Adipocyte (in vitro differentiated cells): ENCODE measurements around the gene CCDC40.
A peak's percentile ranks its signal among the peaks of the same experiment; 100 is the strongest.

Experiments
- DNase-seq: peaks from one replicate; pipeline ENCODE4 v3.0.0-alpha.2; 2015; ENCODE audit warnings: low read depth
- H3K27me3 ChIP-seq: replicated peaks from 2 replicates; pipeline ENCODE4 v1.7.0; 2013; ENCODE audit warnings: mild to moderate bottlenecking, low read length, moderate library complexity; ENCODE audit not compliant: control insufficient read depth, insufficient read depth
- H3K36me3 ChIP-seq: 2 replicates; pipeline ENCODE4 v1.7.0; 2013; ENCODE audit warnings: low read length, mild to moderate bottlenecking, moderate library complexity; ENCODE audit not compliant: control insufficient read depth, insufficient read depth, severe bottlenecking
- H3K4me1 ChIP-seq: 2 replicates; pipeline ENCODE4 v1.7.0; 2013; ENCODE audit warnings: mild to moderate bottlenecking, low read length, moderate library complexity; ENCODE audit not compliant: control insufficient read depth, insufficient read depth
- H3K4me3 ChIP-seq: 2 replicates; pipeline ENCODE4 v1.7.0; 2013; ENCODE audit warnings: mild to moderate bottlenecking, low read length, moderate library complexity
- H3K9ac ChIP-seq: 2 replicates; pipeline ENCODE4 v1.7.0; 2013; ENCODE audit warnings: mild to moderate bottlenecking, low read length, moderate library complexity
- H3K9me3 ChIP-seq: 2 replicates; pipeline ENCODE4 v1.7.0; 2013; ENCODE audit warnings: mild to moderate bottlenecking, low read length, moderate library complexity; ENCODE audit not compliant: control insufficient read depth

CCDC40 gene, protein sequence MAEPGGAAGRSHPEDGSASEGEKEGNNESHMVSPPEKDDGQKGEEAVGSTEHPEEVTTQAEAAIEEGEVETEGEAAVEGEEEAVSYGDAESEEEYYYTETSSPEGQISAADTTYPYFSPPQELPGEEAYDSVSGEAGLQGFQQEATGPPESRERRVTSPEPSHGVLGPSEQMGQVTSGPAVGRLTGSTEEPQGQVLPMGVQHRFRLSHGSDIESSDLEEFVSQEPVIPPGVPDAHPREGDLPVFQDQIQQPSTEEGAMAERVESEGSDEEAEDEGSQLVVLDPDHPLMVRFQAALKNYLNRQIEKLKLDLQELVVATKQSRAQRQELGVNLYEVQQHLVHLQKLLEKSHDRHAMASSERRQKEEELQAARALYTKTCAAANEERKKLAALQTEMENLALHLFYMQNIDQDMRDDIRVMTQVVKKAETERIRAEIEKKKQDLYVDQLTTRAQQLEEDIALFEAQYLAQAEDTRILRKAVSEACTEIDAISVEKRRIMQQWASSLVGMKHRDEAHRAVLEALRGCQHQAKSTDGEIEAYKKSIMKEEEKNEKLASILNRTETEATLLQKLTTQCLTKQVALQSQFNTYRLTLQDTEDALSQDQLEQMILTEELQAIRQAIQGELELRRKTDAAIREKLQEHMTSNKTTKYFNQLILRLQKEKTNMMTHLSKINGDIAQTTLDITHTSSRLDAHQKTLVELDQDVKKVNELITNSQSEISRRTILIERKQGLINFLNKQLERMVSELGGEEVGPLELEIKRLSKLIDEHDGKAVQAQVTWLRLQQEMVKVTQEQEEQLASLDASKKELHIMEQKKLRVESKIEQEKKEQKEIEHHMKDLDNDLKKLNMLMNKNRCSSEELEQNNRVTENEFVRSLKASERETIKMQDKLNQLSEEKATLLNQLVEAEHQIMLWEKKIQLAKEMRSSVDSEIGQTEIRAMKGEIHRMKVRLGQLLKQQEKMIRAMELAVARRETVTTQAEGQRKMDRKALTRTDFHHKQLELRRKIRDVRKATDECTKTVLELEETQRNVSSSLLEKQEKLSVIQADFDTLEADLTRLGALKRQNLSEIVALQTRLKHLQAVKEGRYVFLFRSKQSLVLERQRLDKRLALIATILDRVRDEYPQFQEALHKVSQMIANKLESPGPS

DNA sequence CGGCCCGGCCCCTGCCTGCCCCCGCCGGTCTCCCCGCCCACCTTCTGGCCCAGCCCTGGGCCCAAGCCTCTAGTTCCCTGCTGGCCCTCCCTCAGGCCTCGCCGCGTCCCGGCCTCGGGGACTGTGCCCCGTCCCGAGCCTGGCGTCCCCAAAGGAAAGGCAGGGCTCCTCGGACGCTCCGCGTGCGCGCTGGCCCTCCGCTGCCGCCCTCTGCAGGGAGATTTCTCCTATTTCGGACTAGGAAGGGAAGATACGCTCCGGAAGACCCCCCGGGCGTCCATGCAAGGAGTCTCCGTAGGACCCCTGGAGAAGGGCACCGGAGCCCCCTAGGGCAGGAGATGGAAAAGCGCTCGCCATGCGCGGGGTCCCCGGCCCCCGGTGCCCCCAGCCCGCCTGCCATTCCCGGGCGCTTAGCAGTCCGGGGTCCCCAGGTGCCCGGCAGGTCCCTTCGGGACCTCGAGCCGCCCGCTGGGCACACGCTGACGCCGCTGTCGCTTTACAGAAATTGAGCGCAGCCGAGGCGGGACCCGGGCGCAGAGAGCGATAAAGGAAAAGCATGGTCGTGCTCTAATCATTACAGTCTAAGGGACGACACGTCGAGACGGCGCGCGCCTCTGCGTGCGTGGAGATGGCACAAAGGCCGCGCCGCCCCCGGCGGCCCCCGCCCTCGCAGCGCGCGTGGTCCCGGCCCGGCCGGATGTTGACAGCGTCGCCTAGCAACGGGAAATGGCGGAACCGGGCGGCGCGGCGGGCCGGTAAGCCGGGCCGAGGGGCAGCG, at the start of gene CCDC40:
CCDC40 (plus strand) TSS at position 706 of the 778 bp plus-strand sequence; CDS start at position 727, 21 bp downstream.
- peak within 1 kb of the TSS; percentile 95 for H3K4me3 ChIP-seq
- H3K9ac ChIP-seq: peak within 1 kb of the TSS; percentile 98
- H3K36me3 ChIP-seq: peaks cover 4% of the 10 kb centered on the region
- peak; percentile 96 for DNase-seq
- peaks cover 35% of the 10 kb centered on the region for H3K4me1 ChIP-seq
- no peaks in the 10 kb centered on the region for H3K9me3 ChIP-seq
- H3K27me3 ChIP-seq: no peaks in the 10 kb centered on the region

DNA sequence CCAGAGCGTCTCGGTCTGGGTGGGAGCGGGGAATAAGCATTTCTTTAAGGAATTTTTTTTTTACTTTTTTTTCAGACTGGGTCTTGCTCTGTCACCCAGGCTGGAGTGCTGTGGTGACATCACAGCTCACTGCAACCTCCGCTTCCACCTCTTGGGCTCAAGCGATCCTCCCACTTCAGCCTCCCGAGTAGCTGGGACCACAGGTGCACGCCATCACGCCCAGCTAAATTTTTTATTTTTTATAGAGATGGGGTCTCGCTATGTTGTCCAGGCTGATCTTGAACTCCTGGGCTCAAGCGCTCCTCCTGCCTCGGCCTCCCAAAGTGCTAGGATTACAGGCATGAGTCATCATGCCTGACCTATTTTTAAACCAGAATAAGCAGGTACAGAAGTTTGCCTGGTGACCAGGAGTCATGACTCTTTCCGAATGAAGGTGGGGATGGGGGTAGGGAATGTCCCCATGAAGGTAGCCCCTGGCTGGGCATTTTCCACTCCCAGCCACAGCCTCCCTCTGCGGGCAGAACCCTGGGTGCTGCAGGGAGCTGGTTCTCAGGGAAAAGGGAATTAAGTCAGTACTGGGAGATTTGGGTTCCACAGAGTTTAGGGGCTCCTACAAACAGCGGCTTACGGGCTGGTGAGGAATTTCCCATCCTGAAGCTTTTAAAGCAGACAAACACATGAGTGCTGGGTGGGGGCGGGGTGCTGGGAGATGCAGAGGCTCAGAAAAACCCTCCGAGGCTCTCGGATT, 49.1 kb upstream of the CCDC40 start:
- peaks cover 42% of the 10 kb centered on the region for H3K4me1 ChIP-seq
- DNase-seq: peak; percentile 39

DNA sequence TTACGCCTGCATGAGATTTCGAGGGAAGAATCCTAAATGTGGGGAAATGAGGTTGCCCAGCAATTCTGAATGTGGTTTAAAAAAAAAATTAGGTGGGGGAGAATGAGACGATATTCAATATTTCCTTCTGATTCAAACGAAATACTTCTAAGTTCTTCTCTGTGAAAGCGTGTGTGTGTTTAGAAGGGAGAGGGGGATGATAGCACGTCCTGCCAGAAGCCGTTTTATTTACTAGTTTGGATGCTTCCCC, 48.6 kb upstream of the CCDC40 start:
- no peaks in the 10 kb centered on the region for H3K27me3 ChIP-seq
- H3K4me3 ChIP-seq: peak overlapping the region; percentile 53
- peaks cover 47% of the 10 kb centered on the region for H3K4me1 ChIP-seq
- H3K36me3 ChIP-seq: peaks cover 2% of the 10 kb centered on the region
- no peaks in the 10 kb centered on the region for H3K9me3 ChIP-seq
- DNase-seq: no peak
- peak overlapping the region; percentile 74 for H3K9ac ChIP-seq

More for the DNA sequence above, 49.1 kb upstream of the CCDC40 start:
- Histone ChIP-seq H3K36me3 (peaks cover 6% of the 10 kb centered on the region), H3K27me3 (no peaks in the 10 kb centered on the region), H3K9me3 (no peaks in the 10 kb centered on the region), H3K4me3 (peak overlapping the region; percentile 53), H3K9ac (peak overlapping the region; percentile 74)

DNA sequence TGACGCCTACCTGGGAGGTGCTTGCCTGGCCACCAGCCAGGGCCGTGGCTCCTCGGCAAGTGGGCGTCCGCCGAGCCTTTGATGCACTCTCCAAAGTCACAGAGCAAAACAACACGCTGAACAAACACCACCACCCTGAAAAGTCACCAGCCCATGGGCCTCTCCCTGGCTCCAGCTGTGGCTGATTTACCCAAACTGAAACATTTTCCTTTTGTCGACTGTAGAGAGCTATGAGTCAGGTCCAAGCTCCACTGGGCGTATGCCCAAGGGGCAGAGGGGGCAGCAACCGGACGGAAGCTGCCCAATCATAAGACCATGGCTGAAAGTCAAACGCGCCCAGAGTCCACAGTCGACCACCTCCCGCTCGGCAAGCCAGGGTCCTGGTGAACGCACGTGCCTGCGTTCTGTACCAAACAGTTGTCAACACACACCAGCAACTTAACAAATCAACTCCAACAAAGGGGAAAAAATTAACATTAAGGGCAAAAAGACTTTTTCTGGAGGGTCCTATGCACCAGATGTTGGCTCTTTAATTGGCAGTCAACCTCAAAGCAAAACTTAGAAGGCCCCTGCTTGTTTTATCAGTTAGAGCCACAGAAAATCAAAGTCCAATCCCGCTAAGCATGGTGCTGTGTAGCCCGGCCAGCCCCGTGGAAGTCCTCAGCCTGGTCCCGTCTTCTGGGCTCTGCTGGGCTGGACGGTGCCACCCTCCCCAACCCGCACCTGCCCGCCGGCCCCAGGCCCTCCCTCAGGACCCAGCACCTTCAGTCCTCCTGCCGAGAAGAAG, 48.1 kb upstream of the CCDC40 start:
- Histone ChIP-seq H3K36me3 (no peaks in the 10 kb centered on the region), H3K9me3 (no peaks in the 10 kb centered on the region), H3K9ac (peak overlapping the region; percentile 74), H3K27me3 (no peaks in the 10 kb centered on the region), H3K4me1 (peaks cover 53% of the 10 kb centered on the region), H3K4me3 (peak overlapping the region; percentile 53)
- DNase-seq: peak; percentile 93

DNA sequence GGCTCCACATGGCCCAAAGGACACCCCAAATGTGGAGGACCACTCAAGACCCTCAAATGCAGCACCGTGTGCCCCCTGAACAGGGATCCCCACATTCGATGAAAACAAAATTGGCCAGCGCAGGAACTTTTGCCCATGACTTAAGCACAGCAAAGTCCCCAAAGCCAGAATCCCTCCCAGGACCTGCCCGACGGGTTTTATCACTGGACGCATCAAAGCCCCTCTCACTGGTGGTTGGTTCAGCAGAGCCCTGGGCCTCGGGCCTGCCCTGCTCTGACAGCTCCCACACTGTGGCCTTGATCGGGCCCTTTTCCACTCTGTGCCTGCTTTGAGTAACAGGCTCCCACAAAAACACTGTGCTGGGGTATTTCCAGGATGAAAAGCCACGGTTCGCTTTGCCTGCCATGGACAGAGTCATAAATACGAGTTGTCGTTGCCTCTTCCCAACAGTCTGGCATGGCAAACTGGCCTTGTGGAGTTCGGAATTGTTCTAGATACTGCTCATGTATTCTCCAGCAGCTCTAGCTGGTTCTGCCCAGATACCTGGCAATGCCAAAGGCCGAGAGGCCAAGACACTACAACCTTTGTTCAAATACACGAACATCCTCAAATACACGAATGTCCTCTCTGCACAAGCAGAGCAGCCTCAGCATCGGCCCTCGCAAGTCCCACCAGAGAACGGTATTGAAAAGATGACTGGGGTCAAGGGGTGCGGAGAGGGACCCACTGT, 47.2 kb upstream of the CCDC40 start:
- no peaks in the 10 kb centered on the region for H3K36me3 ChIP-seq
- no peak overlapping the region for H3K4me3 ChIP-seq
- DNase-seq: no peak
- no peak overlapping the region for H3K9ac ChIP-seq
- no peaks in the 10 kb centered on the region for H3K27me3 ChIP-seq
- H3K4me1 ChIP-seq: peaks cover 62% of the 10 kb centered on the region
- no peaks in the 10 kb centered on the region for H3K9me3 ChIP-seq

DNA sequence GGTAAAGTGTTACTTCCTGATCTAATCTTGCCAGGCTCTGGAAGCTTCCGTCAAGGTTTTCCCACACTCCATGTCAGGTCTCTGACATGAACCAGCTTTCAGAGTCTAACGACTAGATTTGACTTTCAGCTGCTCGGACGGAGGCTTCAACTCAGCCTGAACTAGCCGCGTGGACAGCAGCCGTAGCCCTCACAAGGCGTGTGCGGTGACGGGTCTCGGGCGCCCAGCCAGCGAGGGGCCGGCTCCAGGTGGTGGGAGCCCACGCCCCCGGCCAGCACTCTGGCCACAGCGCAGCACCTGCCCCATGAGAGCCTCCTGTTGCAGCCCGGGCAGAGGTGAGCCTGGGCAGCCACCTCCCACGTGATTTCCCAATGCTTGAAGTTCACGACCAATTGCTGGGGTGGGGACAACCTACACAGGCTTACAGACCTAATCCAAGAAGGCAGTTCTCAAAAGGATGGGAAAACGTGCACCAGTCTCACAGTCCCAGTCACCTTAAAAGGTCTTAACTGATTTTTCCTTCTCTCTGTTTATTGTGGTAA, 46.3 kb upstream of the CCDC40 start:
- H3K4me3 ChIP-seq: no peak overlapping the region
- no peak overlapping the region for H3K9ac ChIP-seq
- peaks cover 62% of the 10 kb centered on the region for H3K4me1 ChIP-seq
- no peaks in the 10 kb centered on the region for H3K27me3 ChIP-seq
- H3K36me3 ChIP-seq: no peaks in the 10 kb centered on the region
- H3K9me3 ChIP-seq: no peaks in the 10 kb centered on the region
- DNase-seq: no peak

DNA sequence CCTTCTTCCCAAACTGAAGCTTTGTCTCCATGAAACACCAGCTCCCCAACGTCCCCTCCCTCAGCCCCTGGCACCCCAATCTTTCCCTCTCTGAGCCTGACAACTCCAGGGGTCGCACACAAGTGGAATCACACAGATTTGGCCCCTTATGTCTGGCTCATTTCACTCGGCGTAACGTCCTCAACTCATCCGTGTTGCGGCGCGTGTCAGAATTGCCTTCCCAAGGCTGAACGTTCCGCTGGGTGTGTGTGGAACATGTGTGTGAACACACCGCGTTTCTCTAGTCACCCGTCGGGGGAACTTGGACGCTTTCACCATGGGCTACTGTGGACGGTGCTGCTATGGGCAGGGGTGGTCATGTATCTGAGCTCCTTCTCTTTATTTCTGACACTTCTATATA, 45.7 kb upstream of the CCDC40 start:
- no peak for DNase-seq
- no peak overlapping the region for H3K4me3 ChIP-seq
- peaks cover 62% of the 10 kb centered on the region for H3K4me1 ChIP-seq
- no peaks in the 10 kb centered on the region for H3K27me3 ChIP-seq
- H3K36me3 ChIP-seq: no peaks in the 10 kb centered on the region
- H3K9ac ChIP-seq: no peak overlapping the region
- H3K9me3 ChIP-seq: no peaks in the 10 kb centered on the region

DNA sequence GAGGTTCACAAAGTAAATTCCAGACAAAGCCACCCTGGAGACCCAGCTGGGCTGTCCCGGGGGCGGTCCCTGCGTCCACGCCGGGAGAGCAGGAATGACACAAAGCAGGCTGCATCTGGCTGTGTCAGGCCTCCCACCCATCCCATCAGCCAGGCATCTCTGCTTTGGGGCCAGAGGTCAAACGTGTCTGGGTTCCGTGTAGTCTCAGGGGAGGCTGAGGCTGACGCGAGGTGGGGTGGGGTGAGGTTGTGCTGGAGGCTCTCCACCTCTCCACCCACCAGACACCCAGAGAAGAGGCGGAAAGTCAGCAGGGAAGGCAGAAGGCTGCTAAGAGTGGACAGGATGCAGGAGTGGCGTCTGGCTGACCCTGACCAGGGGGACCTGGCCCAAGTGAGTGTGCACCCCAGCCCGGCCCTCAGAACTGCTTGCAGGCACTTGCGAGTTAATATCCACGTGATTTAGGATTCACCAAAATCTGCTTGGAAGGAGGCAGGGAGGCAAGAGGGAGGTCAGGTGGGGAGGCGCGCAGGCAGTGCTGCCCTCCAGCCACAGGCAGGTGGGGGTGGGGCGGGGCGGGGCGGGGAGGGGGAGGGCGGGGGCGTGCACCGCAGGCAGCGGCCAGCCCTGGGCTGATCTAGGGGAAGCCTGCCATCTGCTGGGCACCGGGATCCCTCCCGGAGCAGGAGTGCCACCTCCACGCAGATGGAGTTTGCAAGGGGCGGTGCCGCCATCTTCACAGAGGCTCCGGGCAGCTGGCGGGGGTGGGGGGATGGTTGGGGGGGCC, 45.1 kb upstream of the CCDC40 start:
- no peaks in the 10 kb centered on the region for H3K9me3 ChIP-seq
- H3K27me3 ChIP-seq: no peaks in the 10 kb centered on the region
- H3K36me3 ChIP-seq: no peaks in the 10 kb centered on the region
- H3K4me3 ChIP-seq: no peak overlapping the region
- H3K9ac ChIP-seq: peak overlapping the region; percentile 34
- peaks cover 62% of the 10 kb centered on the region for H3K4me1 ChIP-seq
- DNase-seq: peak; percentile 93
